ENCODE measurements around the gene GTF3C4.

Gene GTF3C4

GRCh38 chr9:132730054-132731033, 60.1 kb downstream of the GTF3C4 start:
- no peak for TF ChIP-seq CTCF (IDR thresholded peaks at IDR 0.05; ENCODE audit: low read depth, low read length, missing control alignments)
- Histone ChIP-seq H3K27ac (no peak overlapping the region), H3K27me3 (replicated peaks) (peaks cover 5% of the 10 kb centered on the region), H3K4me3 (ENCODE audit: low read depth, low read length) (no peak overlapping the region), H3K36me3 (replicated peaks) (no peaks in the 10 kb centered on the region)
- no peak for DNase-seq
- in situ Hi-C loops (cut with HindIII; ENCODE audit: low pct_ligation_motif_present, low sequenced_read_pairs), result no loop called here

GRCh38 chr9:132731230-132731629, 61.0 kb downstream of the GTF3C4 start:
- Histone ChIP-seq H3K27me3 (replicated peaks) (peaks cover 5% of the 10 kb centered on the region), H3K4me3 (ENCODE audit: low read depth, low read length) (no peak overlapping the region), H3K27ac (no peak overlapping the region), H3K36me3 (replicated peaks) (no peaks in the 10 kb centered on the region)
- in situ Hi-C loops (cut with HindIII; ENCODE audit: low pct_ligation_motif_present, low sequenced_read_pairs), result no loop called here
- no peak for TF ChIP-seq CTCF (IDR thresholded peaks at IDR 0.05; ENCODE audit: low read depth, low read length, missing control alignments)
- no peak for DNase-seq

- H3K36me3 ChIP-seq (replicated peaks), result no peaks in the 10 kb centered on the region
- no peak for DNase-seq
- no peak overlapping the region for H3K27ac ChIP-seq
- TF ChIP-seq CTCF (IDR thresholded peaks at IDR 0.05; ENCODE audit: low read depth, low read length, missing control alignments), result no peak
- no peak overlapping the region for H3K4me3 ChIP-seq (ENCODE audit: low read depth, low read length)
- in situ Hi-C loops (cut with HindIII; ENCODE audit: low pct_ligation_motif_present, low sequenced_read_pairs), result no loop called here
- H3K27me3 ChIP-seq (replicated peaks), result peaks cover 3% of the 10 kb centered on the region
Observed at GRCh38 chr9:132732326-132733259, 62.3 kb downstream of the GTF3C4 start.

- peaks cover 3% of the 10 kb centered on the region for H3K27me3 ChIP-seq (replicated peaks)
- in situ Hi-C loops (cut with HindIII; ENCODE audit: low pct_ligation_motif_present, low sequenced_read_pairs), result no loop called here
- DNase-seq, result no peak
Observed at GRCh38 chr9:132733260-132733815, 63.1 kb downstream of the GTF3C4 start.

More at GRCh38 chr9:132733260-132733815, 63.1 kb downstream of the GTF3C4 start:
- no peak overlapping the region for H3K27ac ChIP-seq
- H3K36me3 ChIP-seq (replicated peaks), result no peaks in the 10 kb centered on the region
- no peak for TF ChIP-seq CTCF (IDR thresholded peaks at IDR 0.05; ENCODE audit: low read depth, low read length, missing control alignments)
- H3K4me3 ChIP-seq (ENCODE audit: low read depth, low read length), result no peak overlapping the region

All from brain microvascular endothelial cell (primary cell).